Stomach (tissue), 9 donors: ENCODE measurements around the gene PDCD6IP. TPM values are rescaled to one million over a fixed set of nuclear protein-coding genes. Genes with fewer than 3 reads are reported as not detected.

Source experiments
- DNase-seq, 2 donors: peaks; one replicate each; pipeline versions ENCODE4 v3.0.0 to v3.0.0-alpha.2; 2013 to 2019
- H3K27ac ChIP-seq, 5 donors: fragments of 200-600 bp in 4 of 5; sonication (generic) in 4 of 5; one replicate each; pipeline ENCODE4 v1.5.1; 2013 to 2019; ENCODE audit warnings: mild to moderate bottlenecking in 1 of 5, moderate library complexity in 1 of 5
- H3K27me3 ChIP-seq, 3 donors: fragments of 200-600 bp; sonication (generic); one replicate each; pipeline ENCODE4 v1.5.1; 2017 to 2019; ENCODE audit warnings: mixed run types in 1 of 3
- H3K36me3 ChIP-seq, 4 donors: fragments of 200-600 bp; sonication (generic); 1 replicate in 3 of 4; 2 replicates in 1 of 4; pipeline ENCODE4 v1.5.1; 2016 to 2019
- H3K4me1 ChIP-seq, 4 donors: fragments of 200-600 bp; sonication (generic); one replicate each; pipeline ENCODE4 v1.5.1; 2016 to 2019
- H3K4me3 ChIP-seq, 4 donors: fragments of 200-600 bp; sonication (generic) in 3 of 4; one replicate each; pipeline ENCODE4 v1.5.1; 2016 to 2019; ENCODE audit warnings: mild to moderate bottlenecking in 1 of 4
- H3K9me3 ChIP-seq, 4 donors: fragments of 200-600 bp; sonication (generic); one replicate each; pipeline ENCODE4 v1.5.1; 2016 to 2019
- EP300 ChIP-seq: sonication (generic); formaldehyde crosslinking; IDR thresholded peaks from one replicate; pipeline ENCODE4 v1.6.1; 2017; ENCODE audit warnings: antibody characterized with exemption
- POLR2A ChIP-seq, 4 donors: fragments of 450-650 bp; IDR thresholded peaks; one replicate each; pipeline ENCODE4 v1.6.1; 2016; ENCODE audit warnings: antibody characterized with exemption in 4 of 4, control low read depth in 2 of 4, mild to moderate bottlenecking in 1 of 4, moderate library complexity in 1 of 4
- POLR2AphosphoS5 ChIP-seq, 3 donors: sonication (generic); formaldehyde crosslinking; IDR thresholded peaks; one replicate each; pipeline ENCODE4 v1.6.1; 2016; ENCODE audit warnings: antibody characterized with exemption in 3 of 3
- WGBS, 5 donors: extraction: QIAGEN DNeasy Blood & Tissue Kit in 3 of 5; methylation state at CpG; one replicate each; pipeline versions ENCODE4 v1.1.5 to v1.1.7; 2013 to 2018; 5-methylcytosine and 5-hydroxymethylcytosine counted together
- intact Hi-C: fragments of 100-400 bp; cut with DNase I; formaldehyde crosslinking; loops from one replicate; pipeline ENCODE4 v1.15.1; 2023; ENCODE audit warnings: low total_unique reads
- polyA plus RNA-seq, 3 donors: library from polyadenylated mRNA; stranded (reverse); fragments of 200-250 nt; gene quantifications; one replicate each; pipeline ENCODE4 v1.2.3, GENCODE V29; 2013
- total RNA-seq, 5 donors: library from RNA; depleted of rRNA; stranded (reverse); fragments of >200 nt; gene quantifications; one replicate each; pipeline versions ENCODE4 v1.1.0 to v1.2.3, GENCODE V29; 2014 to 2016
- TF ChIP-seq, protein P1 (sequence below), 7 experiments: fragments of 450-650 bp in 4 of 7; fragments of 200-600 bp in 3 of 7; sonication (generic) in 3 of 7; IDR thresholded peaks; one replicate each; pipeline ENCODE4 v1.5.1; 2016 to 2019; ENCODE audit warnings: antibody characterized with exemption in 7 of 7, control low read depth in 2 of 7, mild to moderate bottlenecking in 1 of 7
- donor health status: healthy with polysubstance abuse.
- donor health status: Bipolar disorder and iron deficiency.
- donor health status: healthy.

Gene PDCD6IP
- total and polyA plus RNA-seq, 8 donors, result 23.5 to 243 (median 74.7) TPM

GRCh38 chr3:33889394-33890039, 91.1 kb downstream of the PDCD6IP start:
- no peaks in the 10 kb centered on the region for H3K36me3 ChIP-seq
- 74 to 83% (median 77%) methylated on average over 3 of the region's 3 CpGs for WGBS, 5 donors
- no peak overlapping the region for H3K4me3 ChIP-seq
- intact Hi-C loops, result loop anchor here (10.0 kb wide), 1 partner anchor 795 kb away; no protein-coding TSS in a partner anchor
- H3K27ac ChIP-seq, result no peak overlapping the region
- TF ChIP-seq, protein P1, sequence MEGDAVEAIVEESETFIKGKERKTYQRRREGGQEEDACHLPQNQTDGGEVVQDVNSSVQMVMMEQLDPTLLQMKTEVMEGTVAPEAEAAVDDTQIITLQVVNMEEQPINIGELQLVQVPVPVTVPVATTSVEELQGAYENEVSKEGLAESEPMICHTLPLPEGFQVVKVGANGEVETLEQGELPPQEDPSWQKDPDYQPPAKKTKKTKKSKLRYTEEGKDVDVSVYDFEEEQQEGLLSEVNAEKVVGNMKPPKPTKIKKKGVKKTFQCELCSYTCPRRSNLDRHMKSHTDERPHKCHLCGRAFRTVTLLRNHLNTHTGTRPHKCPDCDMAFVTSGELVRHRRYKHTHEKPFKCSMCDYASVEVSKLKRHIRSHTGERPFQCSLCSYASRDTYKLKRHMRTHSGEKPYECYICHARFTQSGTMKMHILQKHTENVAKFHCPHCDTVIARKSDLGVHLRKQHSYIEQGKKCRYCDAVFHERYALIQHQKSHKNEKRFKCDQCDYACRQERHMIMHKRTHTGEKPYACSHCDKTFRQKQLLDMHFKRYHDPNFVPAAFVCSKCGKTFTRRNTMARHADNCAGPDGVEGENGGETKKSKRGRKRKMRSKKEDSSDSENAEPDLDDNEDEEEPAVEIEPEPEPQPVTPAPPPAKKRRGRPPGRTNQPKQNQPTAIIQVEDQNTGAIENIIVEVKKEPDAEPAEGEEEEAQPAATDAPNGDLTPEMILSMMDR (IDR thresholded peaks at IDR 0.05), result no peak
- TF ChIP-seq POLR2A (IDR thresholded peaks at IDR 0.05) (no peak), POLR2AphosphoS5 (IDR thresholded peaks at IDR 0.05) (no peak), EP300 (no peak)
- no peaks in the 10 kb centered on the region for H3K4me1 ChIP-seq
- DNase-seq, result no peak
- H3K27me3 ChIP-seq, result no peaks in the 10 kb centered on the region
- H3K9me3 ChIP-seq, result no peaks in the 10 kb centered on the region

- TF ChIP-seq POLR2A (IDR thresholded peaks at IDR 0.05) (no peak), POLR2AphosphoS5 (IDR thresholded peaks at IDR 0.05) (no peak), EP300 (no peak)
- TF ChIP-seq, protein P1 (IDR thresholded peaks at IDR 0.05), result no peak
- H3K9me3 ChIP-seq, result no peaks in the 10 kb centered on the region
- H3K36me3 ChIP-seq, result no peaks in the 10 kb centered on the region
- H3K27me3 ChIP-seq, result no peaks in the 10 kb centered on the region
- H3K4me1 ChIP-seq, result no peaks in the 10 kb centered on the region
- no peak overlapping the region for H3K4me3 ChIP-seq
- DNase-seq, result no peak
- H3K27ac ChIP-seq, result no peak overlapping the region
- WGBS, 5 donors, result 64 to 86% (median 76%) methylated on average over 1 of the region's 1 CpG
- intact Hi-C loops, result no loop called here
Measured at GRCh38 chr3:33892655-33893054, 94.2 kb downstream of the PDCD6IP start.

DNA sequence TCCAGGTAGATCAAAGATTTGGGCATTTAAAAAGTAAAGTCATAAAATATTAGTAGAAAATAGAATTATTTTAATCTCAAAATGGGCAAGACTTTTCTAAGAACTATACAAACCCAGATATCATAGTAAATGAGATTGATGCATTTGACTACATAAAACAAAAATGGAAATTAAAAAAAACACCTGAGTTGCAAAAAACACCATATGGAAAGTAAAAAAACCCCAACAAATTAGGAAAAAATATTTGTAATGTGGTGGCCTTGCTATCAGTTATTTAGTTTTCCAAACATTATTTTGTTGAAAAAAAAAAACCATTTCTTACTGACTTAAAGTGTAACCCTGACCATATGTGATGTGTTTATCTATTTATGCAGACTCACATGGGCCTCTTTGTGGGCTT, 97.2 kb downstream of the PDCD6IP start:
- Histone ChIP-seq H3K27ac (no peak overlapping the region), H3K4me3 (no peak overlapping the region), H3K4me1 (no peaks in the 10 kb centered on the region), H3K9me3 (no peaks in the 10 kb centered on the region), H3K27me3 (no peaks in the 10 kb centered on the region), H3K36me3 (no peaks in the 10 kb centered on the region)
- intact Hi-C loops, result no loop called here
- TF ChIP-seq EP300, result no peak
- TF ChIP-seq, protein P1 (IDR thresholded peaks at IDR 0.05), result no peak
- TF ChIP-seq POLR2A (IDR thresholded peaks at IDR 0.05), result no peak
- no peak for TF ChIP-seq POLR2AphosphoS5 (IDR thresholded peaks at IDR 0.05)
- no peak for DNase-seq

GRCh38 chr3:33897306-33897705, 98.9 kb downstream of the PDCD6IP start:
- H3K27ac ChIP-seq, result no peak overlapping the region
- intact Hi-C loops, result no loop called here
- no peak overlapping the region for H3K4me3 ChIP-seq
- TF ChIP-seq, protein P1 (IDR thresholded peaks at IDR 0.05), result no peak
- no peak for TF ChIP-seq EP300
- no peak for TF ChIP-seq POLR2AphosphoS5 (IDR thresholded peaks at IDR 0.05)
- no peak for TF ChIP-seq POLR2A (IDR thresholded peaks at IDR 0.05)
- H3K27me3 ChIP-seq, result no peaks in the 10 kb centered on the region
- no peak for DNase-seq
- no peaks in the 10 kb centered on the region for H3K9me3 ChIP-seq
- no peaks in the 10 kb centered on the region for H3K36me3 ChIP-seq
- WGBS, 5 donors, result 51 to 65% (median 56%) methylated on average over 1 of the region's 1 CpG
- no peaks in the 10 kb centered on the region for H3K4me1 ChIP-seq
